Esophagus mucosa (tissue), 1 donor: ENCODE results near the gene CARD9. TPM values are rescaled to one million over a fixed set of nuclear protein-coding genes. Genes with fewer than 3 reads are reported as not detected.
A peak's percentile ranks its signal among the peaks of the same experiment; 100 is the strongest.

Experiments
- ATAC-seq: fragments of 200-7000 bp; cut with Tn5 transposase; one replicate; pipeline ENCODE4 v1.9.1; 2020
- total RNA-seq: library from RNA; stranded (reverse); gene quantifications from one replicate; pipeline ENCODE4 v1.2.4, GENCODE V29; 2023
- donor health status: DM: yes; HTN: yes; CAD: no.

Gene CARD9
- total RNA-seq, 1 donor from 2014 or later = 0.80 TPM

DNA sequence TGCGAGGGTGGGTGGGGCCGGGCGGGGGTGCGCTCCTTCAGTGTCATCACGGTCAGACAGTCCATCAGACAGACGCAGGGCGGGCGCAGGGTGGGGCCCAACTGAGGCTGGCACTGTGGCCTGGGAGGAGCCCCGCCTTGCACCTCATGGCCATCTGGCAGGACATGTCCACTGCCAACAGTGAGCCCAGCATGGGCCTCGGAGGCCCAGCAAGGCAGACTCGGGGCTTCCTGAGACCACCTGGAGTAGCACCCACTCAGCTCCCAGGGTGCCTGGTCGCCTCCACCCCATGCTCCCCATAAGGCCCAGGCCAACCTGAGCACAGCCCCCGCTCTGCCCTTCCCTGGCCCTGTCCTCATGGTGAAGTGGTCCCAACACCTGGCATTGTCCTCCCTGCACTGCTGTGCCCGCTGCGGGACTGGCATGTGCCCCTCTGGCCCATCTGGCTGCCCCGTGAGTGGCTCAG lies 54.7 kb downstream of the CARD9 start:
- no peak for ATAC-seq

DNA sequence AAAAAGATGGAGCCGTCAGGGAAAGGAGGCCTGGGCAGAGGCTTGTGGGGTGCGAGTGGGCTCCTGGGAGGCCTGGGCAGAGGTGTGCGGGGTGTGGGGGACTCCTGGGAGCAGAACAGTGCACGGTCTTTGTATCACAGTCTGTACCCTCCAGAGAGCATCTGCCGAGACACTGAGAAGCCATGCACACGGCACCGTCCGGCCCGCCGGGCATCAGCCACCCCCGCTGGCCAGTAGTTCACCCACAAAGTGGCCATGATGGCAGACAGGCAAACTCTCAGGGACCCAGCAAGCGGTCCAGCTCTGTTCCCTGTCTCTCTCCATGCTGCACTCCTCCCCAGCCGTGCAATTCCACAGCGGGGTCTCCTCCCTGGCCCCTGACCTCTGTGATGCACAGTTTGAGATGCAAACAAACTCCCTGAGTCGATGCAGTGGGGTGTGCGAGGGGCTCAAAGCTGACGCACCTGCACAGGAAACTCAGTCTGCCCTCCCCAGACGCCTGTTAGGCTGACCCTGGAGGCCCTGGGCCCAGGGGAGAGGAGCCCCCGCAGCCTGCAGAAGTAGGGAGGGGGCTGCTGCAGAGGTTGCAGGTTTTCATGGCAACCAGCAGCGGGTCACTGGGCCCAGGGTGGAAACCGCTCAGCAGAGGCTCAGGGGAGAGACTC lies 55.2 kb downstream of the CARD9 start:
- ATAC-seq = no peak

DNA sequence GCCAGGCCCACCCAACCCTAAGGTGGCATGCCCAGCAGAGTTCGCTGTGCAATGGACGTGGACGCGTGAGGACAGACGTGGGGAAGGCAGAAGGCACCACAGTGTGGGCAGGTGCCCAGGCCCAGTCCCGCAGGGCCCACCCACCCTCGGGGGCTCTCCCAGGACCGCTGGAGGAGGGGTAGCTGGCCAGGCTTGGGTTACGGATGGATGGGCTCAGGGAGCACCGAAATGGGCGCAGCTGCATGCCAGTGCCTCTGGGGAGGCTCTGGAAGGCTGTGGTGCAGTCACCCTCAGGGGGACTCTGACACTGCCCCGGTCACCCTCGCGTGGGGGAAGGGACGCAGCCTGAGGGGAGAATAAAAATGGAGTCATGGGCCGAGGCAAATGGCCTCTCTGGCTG lies 55.8 kb downstream of the CARD9 start:
- ATAC-seq = peak; percentile 21

DNA sequence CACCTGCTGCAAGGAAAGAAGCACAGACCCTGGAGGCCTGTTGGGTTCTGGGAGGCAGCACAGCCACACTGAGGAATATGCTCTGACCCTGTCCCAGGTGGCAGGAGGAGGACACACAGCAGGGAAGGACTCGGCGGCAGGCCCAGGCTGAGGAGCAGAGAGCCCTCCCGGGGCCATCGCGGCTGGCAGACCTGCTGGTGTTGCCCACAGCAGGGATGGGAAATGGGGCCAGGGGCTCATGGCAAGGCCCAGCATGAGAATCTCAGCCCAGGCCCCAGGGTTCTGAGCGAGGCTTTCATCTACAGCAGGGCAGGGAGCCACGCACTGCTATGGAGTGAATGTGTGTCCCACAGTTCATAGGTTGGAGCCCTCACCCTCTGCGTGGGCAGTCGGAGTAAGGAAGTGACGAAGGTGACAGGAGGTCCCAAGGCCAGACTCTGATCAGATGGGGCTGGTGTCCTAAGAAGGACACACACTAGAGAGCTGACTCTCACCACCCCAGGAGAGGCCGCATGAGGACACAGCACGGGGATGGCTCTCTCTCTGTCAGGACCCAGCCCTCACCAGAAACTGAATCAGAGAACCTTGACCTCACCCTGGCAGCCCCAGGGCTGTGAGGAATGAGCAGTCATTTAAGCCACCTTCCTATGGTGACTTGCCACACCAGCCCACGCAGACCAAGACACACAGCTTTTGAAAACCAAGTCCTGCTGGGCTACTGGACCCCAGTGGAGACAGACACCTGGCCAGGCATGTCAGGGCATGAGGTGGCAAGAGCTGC lies 56.4 kb downstream of the CARD9 start:
- peak; percentile 43 for ATAC-seq

DNA sequence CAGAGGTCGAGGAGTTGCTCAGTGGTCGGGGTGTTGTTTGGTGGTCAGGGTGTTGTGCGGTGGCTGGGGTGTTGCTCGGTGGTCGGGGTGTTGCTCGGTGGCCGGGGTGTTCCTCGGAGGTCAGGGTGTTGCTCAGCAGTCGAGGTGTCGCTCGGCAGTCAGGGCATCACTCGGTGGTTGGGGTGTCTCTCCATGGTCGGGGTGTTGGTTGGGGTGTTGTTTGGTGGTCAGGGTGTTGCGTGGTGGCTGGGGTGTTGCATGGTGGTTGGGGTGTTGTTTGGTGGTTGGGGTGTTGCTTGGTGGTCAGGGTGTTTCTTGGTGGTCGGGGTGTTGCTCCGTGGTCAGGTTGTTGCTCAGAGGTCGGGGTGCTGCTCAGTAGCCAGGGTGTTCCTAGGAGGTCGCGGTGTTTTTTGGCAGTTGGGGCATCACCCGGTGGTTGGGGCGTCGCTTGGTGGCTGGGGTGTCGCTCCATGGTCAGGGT lies 57.2 kb downstream of the CARD9 start:
- ATAC-seq = no peak

DNA sequence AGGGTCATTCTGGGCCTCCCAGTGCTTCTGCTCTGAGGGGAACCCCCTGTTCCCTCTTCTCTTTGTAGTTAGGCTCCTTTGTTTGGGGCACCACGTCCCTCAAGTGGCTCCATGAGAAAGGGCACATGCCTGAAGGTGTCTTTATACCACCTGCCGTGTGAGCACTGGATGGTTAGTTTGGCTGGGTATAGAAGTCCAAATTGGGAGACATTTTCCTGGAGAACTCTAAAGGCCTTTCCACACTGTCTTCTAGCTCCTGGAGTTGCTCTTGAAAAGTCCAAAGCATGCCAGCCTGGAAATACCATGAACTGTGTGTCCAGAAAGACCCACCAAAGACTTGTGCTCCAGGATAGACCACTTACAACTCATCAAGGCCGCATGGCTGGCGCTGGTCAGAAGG lies 58.5 kb downstream of the CARD9 start:
- no peak for ATAC-seq

DNA sequence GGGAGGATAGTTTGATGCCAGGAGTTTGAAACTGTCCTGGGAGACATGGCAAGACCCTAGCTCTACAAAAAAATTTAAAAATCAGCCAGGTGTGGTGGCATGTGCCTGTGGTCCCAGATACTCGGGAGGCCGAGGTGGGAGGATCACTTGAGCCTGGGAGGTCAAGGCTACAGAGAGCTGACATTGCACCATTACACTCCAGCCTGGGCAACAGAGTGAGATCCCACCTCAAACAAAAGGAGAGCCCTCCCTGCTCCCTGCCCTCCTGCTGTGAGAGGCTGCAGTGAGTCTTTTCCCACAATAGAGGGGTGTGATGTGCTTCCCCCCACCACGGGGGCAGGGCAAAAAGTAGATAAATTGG lies 59.4 kb downstream of the CARD9 start:
- no peak for ATAC-seq

Other genes with a start within 250 kb of the CARD9 start
- gene LHX3, start 168.5 kb downstream of the CARD9 start, total RNA-seq = 0.08 TPM
- gene QSOX2, start 127.9 kb downstream of the CARD9 start, total RNA-seq = 3.0 TPM
- not detected for gene CCDC187, start 69.6 kb downstream of the CARD9 start, total RNA-seq
- gene GPSM1, start 46.1 kb downstream of the CARD9 start, total RNA-seq = 1.2 TPM
- 12.1 TPM for gene DNLZ, start 9.9 kb downstream of the CARD9 start, total RNA-seq
- gene SNAPC4, start 26.5 kb upstream of the CARD9 start, total RNA-seq = 3.7 TPM
- gene ENTR1, start 36.9 kb upstream of the CARD9 start, total RNA-seq = 22.8 TPM
- gene PMPCA, start 37.0 kb upstream of the CARD9 start, total RNA-seq = 29.4 TPM
- gene INPP5E, start 66.2 kb upstream of the CARD9 start, total RNA-seq = 5.7 TPM
- 32.0 TPM for gene SEC16A, start 109.4 kb upstream of the CARD9 start, total RNA-seq
- gene NOTCH1, start 172.4 kb upstream of the CARD9 start, total RNA-seq = 30.6 TPM